Measurements from ENCODE around the gene OXCT1. TPM values are rescaled to one million over a fixed set of nuclear protein-coding genes. Genes with fewer than 3 reads are reported as not detected.

OXCT1 gene
- total and polyA plus RNA-seq, 2 donors (not counting 3 experiments of a cell fraction or from before 2014, with no cell fraction given) = 12.8 to 37.4 TPM

- H3K79me2 ChIP-seq (ENCODE audit: control insufficient read depth, insufficient read depth, low read length) = no peaks in the 10 kb centered on the region
- peak overlapping the region; percentile 39 for H3K27ac ChIP-seq (ENCODE audit: insufficient read depth, low read depth, low read length)
- no TSS peak for BruUV-seq (replicated peaks)
- DNase-seq (ENCODE audit: low read depth, low spot score) (peak; percentile 50), FAIRE-seq (no peak)
- dilution Hi-C loops (cut with MboI; ENCODE audit: extremely low pct_ligation_motif_present, low sequenced_read_pairs) (no loop called here), intact Hi-C loops (cut with micrococcal nuclease) (loop anchor here (10.0 kb wide), 1 partner anchor 1189 kb away; no protein-coding TSS in a partner anchor)
- no peak overlapping the region for H3K9ac ChIP-seq (replicated peaks; ENCODE audit: extremely low read depth, insufficient read depth, low read length)
- H3K9me3 ChIP-seq (replicated peaks; ENCODE audit: control insufficient read depth, insufficient read depth, low read length) = no peaks in the 10 kb centered on the region
- no peaks in the 10 kb centered on the region for H3K9me1 ChIP-seq (replicated peaks; ENCODE audit: control insufficient read depth, extremely low read depth, insufficient read depth, low read length)
- ChIA-PET POLR2A (no interaction called here), CTCF (interaction anchor here (0.6 to 3.4 kb wide), 8 partner anchors 9 to 74 kb away, joined by 3 to 20 read pairs (median 4); no protein-coding TSS in a partner anchor)
- H3K4me1 ChIP-seq (ENCODE audit: control insufficient read depth, extremely low read depth, insufficient read depth, low read length) = peaks cover 42% of the 10 kb centered on the region
- H2AFZ ChIP-seq (ENCODE audit: low read depth, low read length) = no peak overlapping the region
- TF ChIP-seq MAX (IDR thresholded peaks at IDR 0.05; ENCODE audit: insufficient read depth, insufficient read length) (no peak), MYC (IDR thresholded peaks at IDR 0.05; ENCODE audit: low read depth, low read length) (no peak), JUN (IDR thresholded peaks at IDR 0.05; ENCODE audit: borderline replicate concordance, insufficient read depth, insufficient read length, low read depth) (no peak), EZH2 (IDR thresholded peaks at IDR 0.05; ENCODE audit: borderline replicate concordance, low read depth, low read length, severe bottlenecking) (no peak)
- H4K20me1 ChIP-seq (replicated peaks; ENCODE audit: control insufficient read depth, extremely low read depth, insufficient read depth, low read length) = no peaks in the 10 kb centered on the region
- no peak overlapping the region for H3K4me2 ChIP-seq (ENCODE audit: insufficient read depth, low read length)
- no peak overlapping the region for H3K4me3 ChIP-seq (replicated peaks in 1 of 3; ENCODE audit: insufficient read depth in 1 of 3, low read depth in 1 of 3, low read length in 3 of 3)
- peaks cover 4 to 6% of the 10 kb centered on the region in 2 experiments for H3K36me3 ChIP-seq (ENCODE audit: control insufficient read depth in 2 of 2, extremely low read depth in 1 of 2, insufficient read depth in 2 of 2, low read length in 2 of 2)
- H3K27me3 ChIP-seq (ENCODE audit: control insufficient read depth in 2 of 2, insufficient read depth in 2 of 2, low read length in 2 of 2) = no peaks in the 10 kb centered on the region
Measured at GRCh38 chr5:41796061-41796460, 74.2 kb downstream of the OXCT1 start.

GRCh38 chr5:41795125-41795524, 75.1 kb downstream of the OXCT1 start:
- H3K27ac ChIP-seq (ENCODE audit: insufficient read depth, low read depth, low read length) = peak overlapping the region; percentile 97
- H3K9ac ChIP-seq (replicated peaks; ENCODE audit: extremely low read depth, insufficient read depth, low read length) = peak overlapping the region; percentile 86

More at GRCh38 chr5:41795125-41795524, 75.1 kb downstream of the OXCT1 start:
- no peak for TF ChIP-seq CTCF (IDR thresholded peaks at IDR 0.05; ENCODE audit: extremely low read depth in 1 of 2, insufficient read depth in 1 of 2, low read depth in 1 of 2, low read length in 2 of 2)
- TF ChIP-seq GATA2 (IDR thresholded peaks at IDR 0.05; ENCODE audit: insufficient read depth, insufficient read length, low read depth, low read length) = no peak
- no peak for TF ChIP-seq POLR2AphosphoS5 (IDR thresholded peaks at IDR 0.05; ENCODE audit: insufficient read depth, low read depth, low read length)
- no peak for TF ChIP-seq MAX (IDR thresholded peaks at IDR 0.05; ENCODE audit: insufficient read depth, insufficient read length)
- no peak for TF ChIP-seq MYC (IDR thresholded peaks at IDR 0.05; ENCODE audit: low read depth, low read length)
- TF ChIP-seq JUN (IDR thresholded peaks at IDR 0.05; ENCODE audit: borderline replicate concordance, insufficient read depth, insufficient read length, low read depth) = no peak
- TF ChIP-seq FOS (IDR thresholded peaks at IDR 0.05; ENCODE audit: borderline replicate concordance, insufficient read depth, low read length) = no peak
- no peak for TF ChIP-seq POLR2A (IDR thresholded peaks at IDR 0.05; ENCODE audit: low read depth, low read length)
- TF ChIP-seq EZH2 (IDR thresholded peaks at IDR 0.05; ENCODE audit: borderline replicate concordance, low read depth, low read length, severe bottlenecking) = no peak
- Histone ChIP-seq H3K9me1 (replicated peaks; ENCODE audit: control insufficient read depth, extremely low read depth, insufficient read depth, low read length) (no peaks in the 10 kb centered on the region), H3K4me3 (replicated peaks in 1 of 3; ENCODE audit: insufficient read depth in 1 of 3, low read depth in 1 of 3, low read length in 3 of 3) (no peak overlapping the region), H4K20me1 (replicated peaks; ENCODE audit: control insufficient read depth, extremely low read depth, insufficient read depth, low read length) (no peaks in the 10 kb centered on the region), H3K79me2 (ENCODE audit: control insufficient read depth, insufficient read depth, low read length) (no peaks in the 10 kb centered on the region), H3K4me2 (ENCODE audit: insufficient read depth, low read length) (peak overlapping the region; percentile 75), H3K9me3 (replicated peaks; ENCODE audit: control insufficient read depth, insufficient read depth, low read length) (no peaks in the 10 kb centered on the region), H3K27me3 (ENCODE audit: control insufficient read depth in 2 of 2, insufficient read depth in 2 of 2, low read length in 2 of 2) (no peaks in the 10 kb centered on the region), H2AFZ (ENCODE audit: low read depth, low read length) (peak overlapping the region; percentile 83), H3K36me3 (ENCODE audit: control insufficient read depth in 2 of 2, extremely low read depth in 1 of 2, insufficient read depth in 2 of 2, low read length in 2 of 2) (peaks cover 0 to 2% of the 10 kb centered on the region in 2 experiments), H3K4me1 (ENCODE audit: control insufficient read depth, extremely low read depth, insufficient read depth, low read length) (peaks cover 46% of the 10 kb centered on the region)
- ChIA-PET POLR2A (no interaction called here), CTCF (interaction anchor here (0.8 to 3.4 kb wide), 6 partner anchors 8 to 262 kb away, joined by 3 to 20 read pairs (median 4); no protein-coding TSS in a partner anchor)
- DNase-seq (ENCODE audit: low read depth, low spot score) (peak; percentile 25), FAIRE-seq (no peak)
- dilution Hi-C loops (cut with MboI; ENCODE audit: extremely low pct_ligation_motif_present, low sequenced_read_pairs) (no loop called here), intact Hi-C loops (cut with micrococcal nuclease) (loop anchor here (10.0 kb wide), 1 partner anchor 1190 kb away; no protein-coding TSS in a partner anchor)
- no TSS peak for BruUV-seq (replicated peaks)
